Measurements from ENCODE around the gene SPDYA.

Gene SPDYA

DNA sequence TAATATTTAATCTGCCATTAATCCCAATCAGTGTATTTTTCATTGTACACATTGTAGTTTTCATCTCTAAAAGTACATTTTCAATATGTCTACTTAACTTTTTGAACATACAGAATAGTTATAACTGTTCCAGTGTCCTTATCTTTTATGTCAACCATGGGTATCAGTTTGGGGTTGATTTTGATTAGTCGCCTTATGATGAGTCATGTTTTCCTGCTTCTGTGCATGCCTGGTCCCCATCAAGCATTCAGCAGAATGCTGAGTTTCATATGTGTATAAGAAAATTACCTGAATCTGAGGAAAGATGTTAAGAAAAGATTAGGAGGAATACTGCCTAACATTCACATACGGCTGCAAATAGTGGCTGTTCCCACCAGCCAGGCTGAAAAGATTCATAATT is 17.7 kb downstream of the SPDYA start:
- no peak for DNase-seq (ENCODE audit: low read depth)

- no peak for DNase-seq (ENCODE audit: low read depth)
These were observed 23.3 kb downstream of the SPDYA start for GRCh38 chr2:28833740-28834470.

- no peak for DNase-seq (ENCODE audit: low read depth)
These were observed 25.1 kb downstream of the SPDYA start for GRCh38 chr2:28835781-28836180.

- DNase-seq (ENCODE audit: low read depth): no peak
These were observed 28.3 kb downstream of the SPDYA start for GRCh38 chr2:28838971-28839370.

- no peak for DNase-seq (ENCODE audit: low read depth)
These were observed 31.4 kb downstream of the SPDYA start for GRCh38 chr2:28842042-28842441.

GRCh38 chr2:28855193-28855592 is 44.6 kb downstream of the SPDYA start:
- DNase-seq (ENCODE audit: low read depth): no peak

DNA sequence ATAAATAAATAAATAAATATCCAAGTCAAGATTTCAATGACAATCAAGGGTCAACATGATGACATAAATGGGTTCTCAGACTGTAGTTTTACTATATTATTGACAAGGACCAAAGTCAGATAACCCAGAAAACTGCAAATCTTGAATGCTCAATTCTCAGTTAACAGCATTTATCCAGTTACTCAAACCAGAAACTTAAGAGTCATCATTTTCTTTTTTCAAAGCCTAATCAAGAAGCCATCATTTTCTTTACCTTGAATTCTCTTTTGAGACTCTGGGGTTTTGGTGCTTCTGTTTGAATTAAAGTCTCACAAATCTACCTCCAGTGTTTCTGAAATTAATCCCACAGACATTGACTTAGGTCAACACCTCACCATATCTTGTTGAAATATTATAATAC is 45.3 kb downstream of the SPDYA start:
- DNase-seq (ENCODE audit: low read depth): no peak

- DNase-seq (ENCODE audit: low read depth): no peak
These were observed 58.0 kb downstream of the SPDYA start for GRCh38 chr2:28868611-28869010.

GRCh38 chr2:28869494-28870145 is 59.0 kb downstream of the SPDYA start:
- DNase-seq (ENCODE audit: low read depth): peak; percentile 12

GRCh38 chr2:28870146-28870891 is 59.7 kb downstream of the SPDYA start, which contains the start of gene TRMT61B:
TSS of gene TRMT61B (minus strand) at chr2:28870309. CDS start at chr2:28870277, 32 bp downstream.
- peak; percentile 87 for DNase-seq (ENCODE audit: low read depth)

DNA sequence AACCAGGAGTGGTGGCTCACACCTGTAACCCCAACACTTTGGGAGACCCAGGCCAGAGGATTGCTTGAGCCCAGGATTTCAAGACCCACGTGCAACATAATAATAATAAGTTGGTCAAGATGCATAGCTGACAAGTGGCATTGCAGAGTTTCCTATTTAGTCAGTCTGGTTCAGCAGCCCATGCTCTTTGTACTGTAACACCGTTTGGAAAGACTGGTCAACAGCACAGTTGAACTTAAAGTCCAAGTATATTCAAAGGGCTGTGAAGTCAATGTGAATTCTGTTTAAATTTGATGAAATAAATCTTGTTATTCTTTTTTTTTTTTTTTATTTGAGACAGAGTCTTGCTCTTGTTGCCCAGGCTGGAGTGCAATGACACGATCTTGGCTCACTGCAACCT is 61.0 kb downstream of the SPDYA start:
- DNase-seq (ENCODE audit: low read depth): no peak

DNA sequence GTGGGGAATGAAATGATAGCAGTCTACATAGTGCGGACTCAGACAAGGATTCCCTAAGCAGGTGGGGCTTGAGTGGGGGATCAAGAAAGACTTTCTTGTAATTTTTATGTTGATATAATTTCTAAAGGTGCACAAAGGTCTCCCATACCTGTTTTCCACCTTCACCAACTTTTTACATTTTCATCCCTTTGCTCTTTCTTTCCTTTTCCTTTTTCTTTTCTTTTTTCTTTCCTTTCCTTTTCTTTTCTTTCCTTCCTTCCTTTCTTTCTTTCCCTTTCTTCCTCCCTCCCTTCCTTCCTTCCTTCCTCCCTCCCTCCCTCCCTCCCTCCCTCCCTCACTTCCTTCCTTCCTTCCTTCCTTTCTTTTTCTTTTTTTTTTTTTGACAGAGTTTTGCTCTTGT is 69.6 kb downstream of the SPDYA start:
- no peak for DNase-seq (ENCODE audit: low read depth)

DNA sequence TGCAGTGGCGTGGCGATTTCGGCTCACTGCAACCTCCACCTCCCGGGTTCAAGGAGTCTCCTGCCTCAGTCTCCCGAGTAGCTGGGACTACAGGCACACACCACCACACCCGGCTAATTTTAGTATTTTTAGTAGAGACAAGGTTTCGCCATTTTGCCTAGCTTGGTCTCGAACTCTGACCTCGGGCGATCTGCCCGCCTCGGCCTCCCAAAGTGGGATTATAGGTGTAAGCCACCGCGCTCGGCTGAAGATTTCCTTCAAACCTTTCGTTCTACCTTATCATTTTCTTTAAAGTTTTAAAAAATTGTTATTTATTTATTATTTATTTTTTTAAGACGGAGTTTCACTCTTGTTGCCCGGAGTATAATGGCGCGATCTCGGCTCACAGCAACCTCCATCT is 82.9 kb downstream of the SPDYA start:
- DNase-seq (ENCODE audit: low read depth): no peak

GRCh38 chr2:28894470-28895188 is 84.0 kb downstream of the SPDYA start, which contains the start of gene WDR43:
TSS of gene WDR43 (plus strand) at chr2:28894667. CDS start at chr2:28894699, 32 bp downstream.
- peak; percentile 97 for DNase-seq (ENCODE audit: low read depth)

- DNase-seq (ENCODE audit: low read depth): no peak
These were observed 84.7 kb downstream of the SPDYA start for GRCh38 chr2:28895189-28895893.

GRCh38 chr2:28896906-28897305 is 86.3 kb downstream of the SPDYA start:
- DNase-seq (ENCODE audit: low read depth): no peak

DNA sequence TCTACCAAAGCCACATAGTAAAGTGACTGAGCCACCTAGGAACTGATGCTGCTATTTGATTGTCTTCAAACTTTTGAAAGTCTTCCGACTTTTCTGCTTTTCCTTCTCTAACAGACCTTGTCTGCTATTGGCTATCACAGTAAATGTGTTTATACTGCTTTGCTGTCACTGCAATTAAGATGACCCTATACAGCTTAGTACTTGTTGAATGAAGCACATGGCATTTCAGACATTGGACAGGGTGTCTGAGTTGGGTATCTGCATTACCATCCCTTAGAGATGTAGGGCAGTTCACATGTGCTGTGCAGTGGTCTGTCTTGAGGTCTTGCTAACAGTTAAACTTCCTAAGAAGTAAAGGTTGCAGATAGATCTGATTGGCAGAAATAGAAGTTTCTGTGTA is 87.4 kb downstream of the SPDYA start:
- no peak for DNase-seq (ENCODE audit: low read depth)
